Suppressor macrophage treated with lipopolysaccharide for 1 hour (primary cell): ENCODE results near the gene SMIM13.

Experiments
- DNase-seq, 3 donors: peaks; one replicate each; pipeline ENCODE4 v3.0.0-alpha.2; 2020 to 2022

Gene SMIM13

GRCh38 chr6:11161031-11161956 lies 67.7 kb downstream of the SMIM13 start:
- DNase-seq, result no peak

GRCh38 chr6:11162262-11162661 lies 68.6 kb downstream of the SMIM13 start:
- DNase-seq, result no peak

- no peak for DNase-seq
Observed at GRCh38 chr6:11163932-11164331, 70.3 kb downstream of the SMIM13 start.

- DNase-seq, result no peak
Observed at GRCh38 chr6:11164717-11165646, 71.3 kb downstream of the SMIM13 start.

GRCh38 chr6:11166948-11167347 lies 73.3 kb downstream of the SMIM13 start:
- no peak for DNase-seq

- DNase-seq, result no peak
Observed at GRCh38 chr6:11168091-11168635, 74.5 kb downstream of the SMIM13 start.

- DNase-seq, result no peak
Observed at GRCh38 chr6:11171952-11172351, 78.3 kb downstream of the SMIM13 start.

- peak; percentile 62 to 83 (median 76) for DNase-seq
Observed at GRCh38 chr6:11172501-11173327, 79.1 kb downstream of the SMIM13 start.

- peak; percentile 48 to 50 (median 48) for DNase-seq
Observed at GRCh38 chr6:11174242-11174611, 80.6 kb downstream of the SMIM13 start.

GRCh38 chr6:11177271-11177670 lies 83.6 kb downstream of the SMIM13 start:
- no peak for DNase-seq

- DNase-seq, result no peak
Observed at GRCh38 chr6:11179088-11179418, 85.4 kb downstream of the SMIM13 start.

- DNase-seq, result no peak
Observed at GRCh38 chr6:11179419-11180202, 86.0 kb downstream of the SMIM13 start.

GRCh38 chr6:11181478-11182136 lies 88.0 kb downstream of the SMIM13 start:
- DNase-seq, result no peak

GRCh38 chr6:11183761-11184362 lies 90.2 kb downstream of the SMIM13 start:
- DNase-seq, result no peak

- DNase-seq, result no peak
Observed at GRCh38 chr6:11185204-11185842, 91.7 kb downstream of the SMIM13 start.

GRCh38 chr6:11187301-11187700 lies 93.7 kb downstream of the SMIM13 start:
- DNase-seq, result no peak
